ENCODE data around the gene ZNF462. TPM values are rescaled to one million over a fixed set of nuclear protein-coding genes. Genes with fewer than 3 reads are reported as not detected.
A peak's percentile ranks its signal among the peaks of the same experiment; 100 is the strongest.

Gene ZNF462
- total RNA-seq, 1 experiment from 2014 or later, result 121 TPM

- H3K4me3 Mint-ChIP-seq, result no peak overlapping the region
- ChIA-PET POLR2A (no interaction called here), CTCF (no interaction called here)
- DNase-seq (ENCODE audit: low spot score) (no peak), ATAC-seq (no peak)
- H3K36me3 Mint-ChIP-seq, result peaks cover 57% of the 10 kb centered on the region
- no peaks in the 10 kb centered on the region for H3K9me3 Mint-ChIP-seq
- no peak overlapping the region; the same call in 1 of the 2 replicates for H3K27ac Mint-ChIP-seq
- H3K4me1 Mint-ChIP-seq, result peaks cover 15% of the 10 kb centered on the region
- H3K27me3 Mint-ChIP-seq (ENCODE audit: low read depth), result no peaks in the 10 kb centered on the region
- TF ChIP-seq, protein P1, sequence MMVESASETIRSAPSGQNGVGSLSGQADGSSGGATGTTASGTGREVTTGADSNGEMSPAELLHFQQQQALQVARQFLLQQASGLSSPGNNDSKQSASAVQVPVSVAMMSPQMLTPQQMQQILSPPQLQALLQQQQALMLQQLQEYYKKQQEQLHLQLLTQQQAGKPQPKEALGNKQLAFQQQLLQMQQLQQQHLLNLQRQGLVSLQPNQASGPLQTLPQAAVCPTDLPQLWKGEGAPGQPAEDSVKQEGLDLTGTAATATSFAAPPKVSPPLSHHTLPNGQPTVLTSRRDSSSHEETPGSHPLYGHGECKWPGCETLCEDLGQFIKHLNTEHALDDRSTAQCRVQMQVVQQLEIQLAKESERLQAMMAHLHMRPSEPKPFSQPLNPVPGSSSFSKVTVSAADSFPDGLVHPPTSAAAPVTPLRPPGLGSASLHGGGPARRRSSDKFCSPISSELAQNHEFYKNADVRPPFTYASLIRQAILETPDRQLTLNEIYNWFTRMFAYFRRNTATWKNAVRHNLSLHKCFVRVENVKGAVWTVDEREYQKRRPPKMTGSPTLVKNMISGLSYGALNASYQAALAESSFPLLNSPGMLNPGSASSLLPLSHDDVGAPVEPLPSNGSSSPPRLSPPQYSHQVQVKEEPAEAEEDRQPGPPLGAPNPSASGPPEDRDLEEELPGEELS (CRISPR knock-in tag; IDR thresholded peaks at IDR 0.05), result no peak
- TF ChIP-seq ETV6 (CRISPR knock-in tag; IDR thresholded peaks at IDR 0.05), result no peak
- TF ChIP-seq, protein P2, sequence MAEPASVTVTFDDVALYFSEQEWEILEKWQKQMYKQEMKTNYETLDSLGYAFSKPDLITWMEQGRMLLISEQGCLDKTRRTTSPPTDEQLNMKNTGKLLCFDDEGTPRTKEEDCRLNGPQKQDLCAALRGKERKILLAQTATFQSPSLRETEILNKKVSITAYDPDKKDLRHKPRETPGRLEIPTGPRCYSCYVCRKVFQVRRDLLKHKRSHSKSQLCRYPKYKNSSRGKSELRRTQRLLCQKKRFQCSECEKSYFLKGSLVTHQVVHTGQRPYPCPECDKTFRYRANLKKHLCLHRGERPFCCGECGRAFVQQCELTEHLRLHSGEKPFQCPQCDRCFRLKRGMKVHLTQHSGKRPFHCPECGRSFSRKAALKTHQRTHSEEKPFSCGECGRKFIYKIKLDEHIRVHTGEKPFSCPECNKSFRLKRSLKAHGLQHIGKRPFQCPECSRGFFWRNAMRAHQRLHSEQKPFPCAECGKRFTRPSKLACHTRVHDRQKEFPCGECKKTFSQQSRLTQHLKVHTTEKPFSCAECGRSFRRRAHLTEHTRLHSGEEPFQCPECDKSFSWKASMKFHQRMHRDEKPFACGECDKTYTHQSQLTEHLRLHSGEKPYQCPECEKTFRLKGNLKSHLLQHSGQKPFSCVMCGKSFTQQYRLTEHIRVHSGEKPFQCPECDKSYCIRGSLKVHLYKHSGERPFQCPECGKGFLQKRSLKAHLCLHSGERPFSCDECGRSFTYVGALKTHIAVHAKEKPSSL (CRISPR knock-in tag; conservative IDR thresholded peaks at IDR 0.05), result no peak
Measured at GRCh38 chr9:106945727-106946660, 83.0 kb downstream of the ZNF462 start.

- Mint-ChIP-seq H3K27me3 (ENCODE audit: low read depth) (no peaks in the 10 kb centered on the region), H3K9me3 (no peaks in the 10 kb centered on the region), H3K4me1 (peaks cover 15% of the 10 kb centered on the region), H3K27ac (peak overlapping the region; percentile 15; the same call in 1 of the 2 replicates), H3K4me3 (no peak overlapping the region), H3K36me3 (peaks cover 53% of the 10 kb centered on the region)
- ATAC-seq, result no peak
- ChIA-PET CTCF (no interaction called here), POLR2A (no interaction called here)
- DNase-seq (ENCODE audit: low spot score), result no peak
- no peak for TF ChIP-seq ELF4 (CRISPR knock-in tag; IDR thresholded peaks at IDR 0.05; ENCODE audit: low read depth)
- TF ChIP-seq NFATC4 (CRISPR knock-in tag; IDR thresholded peaks at IDR 0.05), result no peak
- no peak for TF ChIP-seq IRF1 (CRISPR knock-in tag; IDR thresholded peaks at IDR 0.05)
- TF ChIP-seq GRHL2 (CRISPR knock-in tag; IDR thresholded peaks at IDR 0.05; ENCODE audit: insufficient replicate concordance, severe bottlenecking), result no peak
- TF ChIP-seq JUN (CRISPR knock-in tag; IDR thresholded peaks at IDR 0.05), result no peak
- no peak for TF ChIP-seq NR2C2 (CRISPR knock-in tag; IDR thresholded peaks at IDR 0.05)
- TF ChIP-seq TEAD1 (CRISPR knock-in tag; IDR thresholded peaks at IDR 0.05), result no peak
- TF ChIP-seq ZNF416 (CRISPR knock-in tag; IDR thresholded peaks at IDR 0.05), result no peak
- no peak for TF ChIP-seq NFYB (CRISPR knock-in tag; conservative IDR thresholded peaks at IDR 0.05; ENCODE audit: low read depth)
- TF ChIP-seq, protein P3, sequence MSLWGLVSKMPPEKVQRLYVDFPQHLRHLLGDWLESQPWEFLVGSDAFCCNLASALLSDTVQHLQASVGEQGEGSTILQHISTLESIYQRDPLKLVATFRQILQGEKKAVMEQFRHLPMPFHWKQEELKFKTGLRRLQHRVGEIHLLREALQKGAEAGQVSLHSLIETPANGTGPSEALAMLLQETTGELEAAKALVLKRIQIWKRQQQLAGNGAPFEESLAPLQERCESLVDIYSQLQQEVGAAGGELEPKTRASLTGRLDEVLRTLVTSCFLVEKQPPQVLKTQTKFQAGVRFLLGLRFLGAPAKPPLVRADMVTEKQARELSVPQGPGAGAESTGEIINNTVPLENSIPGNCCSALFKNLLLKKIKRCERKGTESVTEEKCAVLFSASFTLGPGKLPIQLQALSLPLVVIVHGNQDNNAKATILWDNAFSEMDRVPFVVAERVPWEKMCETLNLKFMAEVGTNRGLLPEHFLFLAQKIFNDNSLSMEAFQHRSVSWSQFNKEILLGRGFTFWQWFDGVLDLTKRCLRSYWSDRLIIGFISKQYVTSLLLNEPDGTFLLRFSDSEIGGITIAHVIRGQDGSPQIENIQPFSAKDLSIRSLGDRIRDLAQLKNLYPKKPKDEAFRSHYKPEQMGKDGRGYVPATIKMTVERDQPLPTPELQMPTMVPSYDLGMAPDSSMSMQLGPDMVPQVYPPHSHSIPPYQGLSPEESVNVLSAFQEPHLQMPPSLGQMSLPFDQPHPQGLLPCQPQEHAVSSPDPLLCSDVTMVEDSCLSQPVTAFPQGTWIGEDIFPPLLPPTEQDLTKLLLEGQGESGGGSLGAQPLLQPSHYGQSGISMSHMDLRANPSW (CRISPR knock-in tag; conservative IDR thresholded peaks at IDR 0.05; ENCODE audit: low read depth), result no peak
- no peak for TF ChIP-seq TP53 (CRISPR knock-in tag; IDR thresholded peaks at IDR 0.05)
- TF ChIP-seq, protein P4, sequence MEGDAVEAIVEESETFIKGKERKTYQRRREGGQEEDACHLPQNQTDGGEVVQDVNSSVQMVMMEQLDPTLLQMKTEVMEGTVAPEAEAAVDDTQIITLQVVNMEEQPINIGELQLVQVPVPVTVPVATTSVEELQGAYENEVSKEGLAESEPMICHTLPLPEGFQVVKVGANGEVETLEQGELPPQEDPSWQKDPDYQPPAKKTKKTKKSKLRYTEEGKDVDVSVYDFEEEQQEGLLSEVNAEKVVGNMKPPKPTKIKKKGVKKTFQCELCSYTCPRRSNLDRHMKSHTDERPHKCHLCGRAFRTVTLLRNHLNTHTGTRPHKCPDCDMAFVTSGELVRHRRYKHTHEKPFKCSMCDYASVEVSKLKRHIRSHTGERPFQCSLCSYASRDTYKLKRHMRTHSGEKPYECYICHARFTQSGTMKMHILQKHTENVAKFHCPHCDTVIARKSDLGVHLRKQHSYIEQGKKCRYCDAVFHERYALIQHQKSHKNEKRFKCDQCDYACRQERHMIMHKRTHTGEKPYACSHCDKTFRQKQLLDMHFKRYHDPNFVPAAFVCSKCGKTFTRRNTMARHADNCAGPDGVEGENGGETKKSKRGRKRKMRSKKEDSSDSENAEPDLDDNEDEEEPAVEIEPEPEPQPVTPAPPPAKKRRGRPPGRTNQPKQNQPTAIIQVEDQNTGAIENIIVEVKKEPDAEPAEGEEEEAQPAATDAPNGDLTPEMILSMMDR (IDR thresholded peaks at IDR 0.05), result no peak
- TF ChIP-seq SOX15 (CRISPR knock-in tag; IDR thresholded peaks at IDR 0.05), result no peak
- no peak for TF ChIP-seq USF2 (CRISPR knock-in tag; IDR thresholded peaks at IDR 0.05)
- no peak for TF ChIP-seq SP1 (CRISPR knock-in tag; conservative IDR thresholded peaks at IDR 0.05)
- no peak for TF ChIP-seq ZNF121 (CRISPR knock-in tag; IDR thresholded peaks at IDR 0.05)
- no peak for TF ChIP-seq ZNF263 (CRISPR knock-in tag; IDR thresholded peaks at IDR 0.05; ENCODE audit: low read depth)
Measured at GRCh38 chr9:106947106-106947900, 84.3 kb downstream of the ZNF462 start.
